Measurements from ENCODE around the gene NUPR1. TPM values are rescaled to one million over a fixed set of nuclear protein-coding genes. Genes with fewer than 3 reads are reported as not detected.

Gene NUPR1
- total and polyA plus RNA-seq, 2 of the 13 experiments (the other 11 are each of a cell fraction or from before 2014, with no cell fraction given): 18.0 to 25.6 TPM

DNA sequence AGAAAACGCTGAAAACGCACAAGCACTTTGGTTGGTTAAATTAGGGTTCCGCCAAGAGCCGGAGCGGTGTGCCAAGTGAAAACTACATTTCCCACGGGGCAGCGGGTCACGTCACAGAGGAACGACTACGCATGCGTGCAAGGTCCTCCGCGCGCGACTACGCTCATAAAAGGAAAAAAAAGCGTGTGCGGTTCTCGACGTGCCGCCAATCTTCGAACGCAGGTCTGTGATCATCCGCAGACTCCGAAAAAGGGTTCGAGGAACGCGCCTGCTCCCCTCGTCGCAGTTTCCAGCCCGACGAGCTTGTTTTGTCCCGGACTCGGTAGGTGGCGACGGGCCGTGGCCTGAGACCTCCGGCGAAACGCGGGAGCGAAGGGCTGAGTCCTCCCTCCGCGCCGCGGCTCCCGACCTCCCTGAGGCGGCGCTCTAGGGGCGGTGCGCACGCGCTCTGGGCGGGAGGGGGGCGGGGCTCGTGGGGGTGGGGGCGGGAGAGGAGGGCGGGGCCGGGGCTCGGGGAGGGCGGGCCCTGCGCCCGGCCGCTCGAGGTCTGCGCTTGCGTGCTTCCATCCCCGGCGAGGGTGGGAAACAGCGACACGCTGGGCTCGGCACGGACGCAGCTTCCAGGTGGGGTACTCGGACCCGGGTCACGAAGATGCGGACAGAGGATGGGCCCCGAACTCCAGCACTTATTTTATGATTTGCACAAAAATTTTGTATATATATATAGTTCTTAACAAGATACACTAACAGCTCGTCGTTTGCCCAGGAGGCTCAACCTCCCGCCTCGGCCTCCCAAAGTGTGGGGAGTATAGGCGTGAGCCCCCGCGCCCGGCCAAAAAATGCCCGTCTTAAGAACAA is 15.2 kb upstream of the NUPR1 start, which contains the start of gene SGF29 (continued):
- TF ChIP-seq, protein P1, sequence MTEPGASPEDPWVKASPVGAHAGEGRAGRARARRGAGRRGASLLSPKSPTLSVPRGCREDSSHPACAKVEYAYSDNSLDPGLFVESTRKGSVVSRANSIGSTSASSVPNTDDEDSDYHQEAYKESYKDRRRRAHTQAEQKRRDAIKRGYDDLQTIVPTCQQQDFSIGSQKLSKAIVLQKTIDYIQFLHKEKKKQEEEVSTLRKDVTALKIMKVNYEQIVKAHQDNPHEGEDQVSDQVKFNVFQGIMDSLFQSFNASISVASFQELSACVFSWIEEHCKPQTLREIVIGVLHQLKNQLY (CRISPR knock-in tag; IDR thresholded peaks at IDR 0.05): peak; percentile 67; the same call in 1 of the 2 replicates
- peak in 1 of 2 experiments; percentile 45; a peak in 1 of 4 replicates for TF ChIP-seq REST (IDR thresholded peaks at IDR 0.05; ENCODE audit: borderline replicate concordance in 1 of 2, low read depth in 1 of 2, low read length in 2 of 2)
- peak; percentile 49; the same call in 1 of the 2 replicates for TF ChIP-seq IRF9 (CRISPR knock-in tag; IDR thresholded peaks at IDR 0.05; ENCODE audit: borderline replicate concordance)
- TF ChIP-seq NFYB (CRISPR knock-in tag; IDR thresholded peaks at IDR 0.05): no peak; the same call in none of the 2 replicates
- peak; percentile 97 for TF ChIP-seq ZNF784 (CRISPR knock-in tag; IDR thresholded peaks at IDR 0.05; ENCODE audit: borderline replicate concordance)
- TF ChIP-seq AGO1 (IDR thresholded peaks at IDR 0.05; ENCODE audit: low read depth, low read length, poor library complexity, severe bottlenecking): peak; percentile 66
- TF ChIP-seq, protein P2, sequence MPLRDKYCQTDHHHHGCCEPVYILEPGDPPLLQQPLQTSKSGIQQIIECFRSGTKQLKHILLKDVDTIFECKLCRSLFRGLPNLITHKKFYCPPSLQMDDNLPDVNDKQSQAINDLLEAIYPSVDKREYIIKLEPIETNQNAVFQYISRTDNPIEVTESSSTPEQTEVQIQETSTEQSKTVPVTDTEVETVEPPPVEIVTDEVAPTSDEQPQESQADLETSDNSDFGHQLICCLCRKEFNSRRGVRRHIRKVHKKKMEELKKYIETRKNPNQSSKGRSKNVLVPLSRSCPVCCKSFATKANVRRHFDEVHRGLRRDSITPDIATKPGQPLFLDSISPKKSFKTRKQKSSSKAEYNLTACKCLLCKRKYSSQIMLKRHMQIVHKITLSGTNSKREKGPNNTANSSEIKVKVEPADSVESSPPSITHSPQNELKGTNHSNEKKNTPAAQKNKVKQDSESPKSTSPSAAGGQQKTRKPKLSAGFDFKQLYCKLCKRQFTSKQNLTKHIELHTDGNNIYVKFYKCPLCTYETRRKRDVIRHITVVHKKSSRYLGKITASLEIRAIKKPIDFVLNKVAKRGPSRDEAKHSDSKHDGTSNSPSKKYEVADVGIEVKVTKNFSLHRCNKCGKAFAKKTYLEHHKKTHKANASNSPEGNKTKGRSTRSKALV (CRISPR knock-in tag; IDR thresholded peaks at IDR 0.05): no peak; the same call in 1 of the 2 replicates
- TF ChIP-seq RAD51 (IDR thresholded peaks at IDR 0.05; ENCODE audit: borderline replicate concordance): no peak
- peak; percentile 74 for TF ChIP-seq MED1 (CRISPR knock-in tag; IDR thresholded peaks at IDR 0.05)
- TF ChIP-seq PCBP2 (optimal IDR thresholded peaks at IDR 0.05; ENCODE audit: low read depth, low read length, poor library complexity, severe bottlenecking): no peak
- TF ChIP-seq, protein P3, sequence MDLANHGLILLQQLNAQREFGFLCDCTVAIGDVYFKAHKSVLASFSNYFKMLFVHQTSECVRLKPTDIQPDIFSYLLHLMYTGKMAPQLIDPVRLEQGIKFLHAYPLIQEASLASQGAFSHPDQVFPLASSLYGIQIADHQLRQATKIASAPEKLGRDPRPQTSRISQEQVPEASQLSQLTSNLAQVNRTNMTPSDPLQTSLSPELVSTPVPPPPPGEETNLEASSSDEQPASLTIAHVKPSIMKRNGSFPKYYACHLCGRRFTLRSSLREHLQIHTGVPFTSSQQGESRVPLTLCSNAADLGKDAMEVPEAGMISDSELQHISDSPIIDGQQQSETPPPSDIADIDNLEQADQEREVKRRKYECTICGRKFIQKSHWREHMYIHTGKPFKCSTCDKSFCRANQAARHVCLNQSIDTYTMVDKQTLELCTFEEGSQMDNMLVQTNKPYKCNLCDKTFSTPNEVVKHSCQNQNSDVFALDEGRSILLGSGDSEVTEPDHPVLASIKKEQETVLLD (CRISPR knock-in tag; IDR thresholded peaks at IDR 0.05; ENCODE audit: low read depth): 0 out of 2 replicates have a peak, but pooled peaks have one; percentile 55
- TF ChIP-seq, protein P4, sequence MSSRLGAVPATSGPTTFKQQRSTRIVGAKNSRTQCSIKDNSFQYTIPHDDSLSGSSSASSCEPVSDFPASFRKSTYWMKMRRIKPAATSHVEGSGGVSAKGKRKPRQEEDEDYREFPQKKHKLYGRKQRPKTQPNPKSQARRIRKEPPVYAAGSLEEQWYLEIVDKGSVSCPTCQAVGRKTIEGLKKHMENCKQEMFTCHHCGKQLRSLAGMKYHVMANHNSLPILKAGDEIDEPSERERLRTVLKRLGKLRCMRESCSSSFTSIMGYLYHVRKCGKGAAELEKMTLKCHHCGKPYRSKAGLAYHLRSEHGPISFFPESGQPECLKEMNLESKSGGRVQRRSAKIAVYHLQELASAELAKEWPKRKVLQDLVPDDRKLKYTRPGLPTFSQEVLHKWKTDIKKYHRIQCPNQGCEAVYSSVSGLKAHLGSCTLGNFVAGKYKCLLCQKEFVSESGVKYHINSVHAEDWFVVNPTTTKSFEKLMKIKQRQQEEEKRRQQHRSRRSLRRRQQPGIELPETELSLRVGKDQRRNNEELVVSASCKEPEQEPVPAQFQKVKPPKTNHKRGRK (CRISPR knock-in tag; IDR thresholded peaks at IDR 0.05): no peak
